HG03469 (cell line): ENCODE measurements around the gene POU2AF2.
"Not testable (repeated sequence)": the region's sequence is repeated elsewhere in the genome, so short reads cannot be mapped to it uniquely, and the experiment has no call there.

Source experiments
- ATAC-seq: cut with Tn5 transposase; IDR thresholded peaks from one replicate; pipeline ENCODE4 v1.9.1; 2021; ENCODE audit warnings: mild to moderate bottlenecking, moderate library complexity, moderate number of reproducible peaks; ENCODE audit not compliant: unreplicated experiment

POU2AF2 gene

GRCh38 chr11:111253630-111254029 lies 8.1 kb downstream of the POU2AF2 start:
- ATAC-seq = no peak

GRCh38 chr11:111258046-111258445 lies 12.5 kb downstream of the POU2AF2 start:
- ATAC-seq = no peak

- ATAC-seq = no peak
Measured at GRCh38 chr11:111259896-111260295, 14.4 kb downstream of the POU2AF2 start.

- no peak for ATAC-seq
Measured at GRCh38 chr11:111260811-111261210, 15.3 kb downstream of the POU2AF2 start.

GRCh38 chr11:111264646-111265045 lies 19.1 kb downstream of the POU2AF2 start:
- no peak for ATAC-seq

GRCh38 chr11:111265421-111265820 lies 19.9 kb downstream of the POU2AF2 start:
- ATAC-seq = no peak

- not testable (repeated sequence) for ATAC-seq
Measured at GRCh38 chr11:111268303-111268702, 22.8 kb downstream of the POU2AF2 start.

GRCh38 chr11:111269146-111269868 lies 23.8 kb downstream of the POU2AF2 start:
- no peak for ATAC-seq

GRCh38 chr11:111272420-111272819 lies 26.9 kb downstream of the POU2AF2 start:
- no peak for ATAC-seq

- no peak for ATAC-seq
Measured at GRCh38 chr11:111282562-111283075, 37.1 kb downstream of the POU2AF2 start.

GRCh38 chr11:111283945-111284481 lies 38.5 kb downstream of the POU2AF2 start:
- no peak for ATAC-seq

GRCh38 chr11:111285189-111286091 lies 39.9 kb downstream of the POU2AF2 start:
- ATAC-seq = no peak

GRCh38 chr11:111291764-111292163 lies 46.2 kb downstream of the POU2AF2 start:
- no peak for ATAC-seq

- ATAC-seq = not testable (repeated sequence)
Measured at GRCh38 chr11:111292408-111292807, 46.9 kb downstream of the POU2AF2 start.

- no peak for ATAC-seq
Measured at GRCh38 chr11:111296196-111296595, 50.7 kb downstream of the POU2AF2 start.

- ATAC-seq = no peak
Measured at GRCh38 chr11:111297696-111298095, 52.2 kb downstream of the POU2AF2 start.

GRCh38 chr11:111298413-111299100 lies 53.0 kb downstream of the POU2AF2 start, which contains the start of gene POU2AF3:
Gene POU2AF3 (plus strand): TSS chr11:111298546. CDS start chr11:111298582, 36 bp downstream.
- no peak for ATAC-seq

- ATAC-seq = no peak
Measured at GRCh38 chr11:111299101-111300026, 53.8 kb downstream of the POU2AF2 start.

- no peak for ATAC-seq
Measured at GRCh38 chr11:111300569-111300968, 55.0 kb downstream of the POU2AF2 start.
